ENCODE data around the gene PLXNA2. TPM values are rescaled to one million over a fixed set of nuclear protein-coding genes. Genes with fewer than 3 reads are reported as not detected.
A peak's percentile ranks its signal among the peaks of the same experiment; 100 is the strongest.

PLXNA2 gene
- total and polyA plus RNA-seq, 8 donors, result 48.7 to 137 (median 72.9) TPM

DNA sequence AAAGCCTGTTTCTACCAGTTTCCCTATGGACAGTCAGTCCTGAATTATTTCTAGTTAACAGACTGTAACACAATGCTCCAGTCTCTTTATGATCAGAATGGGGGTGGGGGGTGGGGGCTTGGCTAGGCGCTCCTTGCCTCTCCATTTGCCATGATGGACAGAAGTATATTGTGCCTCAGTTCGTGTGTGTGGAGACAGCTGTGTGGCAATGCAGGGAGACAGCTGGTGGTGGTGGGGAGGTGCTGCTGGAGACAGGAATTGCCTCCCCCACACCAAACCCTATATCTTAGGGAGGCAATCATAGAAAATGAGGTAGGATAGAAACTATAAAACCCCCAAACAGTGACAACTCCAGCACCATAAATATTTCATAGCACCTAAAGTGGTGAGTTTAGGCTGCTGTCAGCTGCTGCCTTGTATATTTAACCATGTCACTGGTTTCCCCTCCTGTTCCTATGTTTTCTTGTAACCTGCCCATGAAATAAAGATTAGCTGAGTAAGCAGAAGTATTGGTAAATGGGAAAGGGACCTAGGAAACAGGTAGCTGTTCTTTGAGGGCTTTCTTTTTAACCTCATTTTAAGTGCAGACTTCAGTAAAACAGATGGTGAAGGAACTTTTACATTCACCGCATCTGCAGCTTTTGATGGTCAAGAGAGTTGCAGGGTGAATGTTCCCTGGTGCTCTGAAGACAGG is 3.4 kb downstream of the PLXNA2 start:
- Histone ChIP-seq H3K9me3 (no peaks in the 10 kb centered on the region), H3K4me1 (peaks cover 12 to 48% (median 33%) of the 10 kb centered on the region in 3 donors), H3K36me3 (no peaks in the 10 kb centered on the region), H3K27ac (peak overlapping the region in 2 of 4 donors; percentile 61 to 89), H3K4me3 (peak overlapping the region; percentile 13 to 98 (median 94)), H3K27me3 (no peaks in the 10 kb centered on the region)
- ATAC-seq, result no peak
- DNase-seq, result no peak
- TF ChIP-seq, protein P1, sequence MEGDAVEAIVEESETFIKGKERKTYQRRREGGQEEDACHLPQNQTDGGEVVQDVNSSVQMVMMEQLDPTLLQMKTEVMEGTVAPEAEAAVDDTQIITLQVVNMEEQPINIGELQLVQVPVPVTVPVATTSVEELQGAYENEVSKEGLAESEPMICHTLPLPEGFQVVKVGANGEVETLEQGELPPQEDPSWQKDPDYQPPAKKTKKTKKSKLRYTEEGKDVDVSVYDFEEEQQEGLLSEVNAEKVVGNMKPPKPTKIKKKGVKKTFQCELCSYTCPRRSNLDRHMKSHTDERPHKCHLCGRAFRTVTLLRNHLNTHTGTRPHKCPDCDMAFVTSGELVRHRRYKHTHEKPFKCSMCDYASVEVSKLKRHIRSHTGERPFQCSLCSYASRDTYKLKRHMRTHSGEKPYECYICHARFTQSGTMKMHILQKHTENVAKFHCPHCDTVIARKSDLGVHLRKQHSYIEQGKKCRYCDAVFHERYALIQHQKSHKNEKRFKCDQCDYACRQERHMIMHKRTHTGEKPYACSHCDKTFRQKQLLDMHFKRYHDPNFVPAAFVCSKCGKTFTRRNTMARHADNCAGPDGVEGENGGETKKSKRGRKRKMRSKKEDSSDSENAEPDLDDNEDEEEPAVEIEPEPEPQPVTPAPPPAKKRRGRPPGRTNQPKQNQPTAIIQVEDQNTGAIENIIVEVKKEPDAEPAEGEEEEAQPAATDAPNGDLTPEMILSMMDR (IDR thresholded peaks at IDR 0.05), result no peak
- no peak for FAIRE-seq
- 29 to 31% methylated on average over 3 of the region's 3 CpGs for WGBS, 2 donors
- intact Hi-C loops (cut with DNase I), result loop anchor here in 1 of 3 donors (10.0 kb wide), 1 partner anchor 216 kb away; no protein-coding TSS in a partner anchor

GRCh38 chr1:208239473-208240381 is 4.5 kb downstream of the PLXNA2 start:
- H3K27ac ChIP-seq, result peak overlapping the region; percentile 7 to 89 (median 62)
- FAIRE-seq (no peak), ATAC-seq (peak; percentile 38 to 63 (median 58)), DNase-seq (peak in 4 of 6 donors; percentile 52 to 73 (median 65))
- H3K9me3 ChIP-seq, result no peaks in the 10 kb centered on the region
- peak overlapping the region in 3 of 4 donors; percentile 10 to 98 (median 96) for H3K4me3 ChIP-seq
- WGBS, 2 donors, result 18 to 25% methylated on average over 10 of the region's 10 CpGs
- H3K36me3 ChIP-seq, result no peaks in the 10 kb centered on the region
- intact Hi-C loops (cut with DNase I), result loop anchor here in 1 of 3 donors (10.0 kb wide), 1 partner anchor 215 kb away; no protein-coding TSS in a partner anchor
- H3K4me1 ChIP-seq, result peaks cover 17 to 55% (median 44%) of the 10 kb centered on the region in 3 donors
- TF ChIP-seq, protein P1 (IDR thresholded peaks at IDR 0.05), result no peak
- H3K27me3 ChIP-seq, result no peaks in the 10 kb centered on the region

GRCh38 chr1:208238710-208239472 is 5.3 kb downstream of the PLXNA2 start:
- Histone ChIP-seq H3K9me3 (no peaks in the 10 kb centered on the region), H3K4me1 (peaks cover 24 to 61% (median 52%) of the 10 kb centered on the region in 3 donors), H3K27me3 (no peaks in the 10 kb centered on the region), H3K4me3 (peak overlapping the region in 2 of 4 donors; percentile 96 to 98), H3K36me3 (no peaks in the 10 kb centered on the region), H3K27ac (peak overlapping the region; percentile 7 to 89 (median 62))
- FAIRE-seq, result no peak
- WGBS, 2 donors, result 22 to 23% methylated on average over 9 of the region's 9 CpGs
- TF ChIP-seq, protein P1 (IDR thresholded peaks at IDR 0.05), result peak; percentile 45 to 62 (median 56)
- intact Hi-C loops (cut with DNase I), result no loop called here
- ATAC-seq, result peak; percentile 32 to 62 (median 52)
- DNase-seq, result peak in 1 of 6 donors; percentile 40

GRCh38 chr1:208237241-208237640 is 6.9 kb downstream of the PLXNA2 start:
- no peaks in the 10 kb centered on the region for H3K9me3 ChIP-seq
- DNase-seq (no peak), FAIRE-seq (no peak), ATAC-seq (no peak)
- no peaks in the 10 kb centered on the region for H3K27me3 ChIP-seq
- WGBS, 2 donors, result 59 to 60% methylated on average over 8 of the region's 8 CpGs
- H3K36me3 ChIP-seq, result no peaks in the 10 kb centered on the region
- no peak overlapping the region for H3K4me3 ChIP-seq
- intact Hi-C loops (cut with DNase I), result no loop called here
- peaks cover 32 to 72% (median 64%) of the 10 kb centered on the region in 3 donors for H3K4me1 ChIP-seq
- no peak overlapping the region for H3K27ac ChIP-seq
- TF ChIP-seq, protein P1 (IDR thresholded peaks at IDR 0.05), result no peak

Data from pancreas (tissue), 10 donors.